DMS 273 (cell line): Measurements from ENCODE around the gene RGL1.
A peak's percentile ranks its signal among the peaks of the same experiment; 100 is the strongest.

ENCODE experiments used
- DNase-seq: peaks from one replicate; lab custom pipeline; 2025; ENCODE audit not compliant: unreplicated experiment; lab: John Stamatoyannopoulos, UW

The RGL1 gene

DNA sequence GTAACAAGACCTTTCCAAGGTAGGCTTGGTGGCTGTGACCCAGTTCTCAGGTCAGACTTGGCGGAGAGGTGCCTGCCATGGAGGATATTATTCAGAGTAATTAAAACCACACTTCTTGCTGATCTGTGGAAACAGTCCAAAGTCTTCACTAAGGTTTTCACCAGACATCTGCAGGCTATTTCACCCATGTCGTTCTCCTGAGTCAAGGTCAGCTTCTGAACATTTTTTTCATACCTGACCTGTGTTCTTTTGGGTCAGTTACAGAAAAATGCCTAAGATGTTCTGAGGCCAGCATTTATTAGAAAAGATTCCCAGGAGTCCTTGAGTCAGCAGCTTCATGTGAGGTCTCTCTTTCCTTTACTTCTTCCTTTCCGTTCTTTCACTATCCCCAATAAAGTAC is 54.9 kb downstream of the RGL1 start:
- no peak for DNase-seq

DNA sequence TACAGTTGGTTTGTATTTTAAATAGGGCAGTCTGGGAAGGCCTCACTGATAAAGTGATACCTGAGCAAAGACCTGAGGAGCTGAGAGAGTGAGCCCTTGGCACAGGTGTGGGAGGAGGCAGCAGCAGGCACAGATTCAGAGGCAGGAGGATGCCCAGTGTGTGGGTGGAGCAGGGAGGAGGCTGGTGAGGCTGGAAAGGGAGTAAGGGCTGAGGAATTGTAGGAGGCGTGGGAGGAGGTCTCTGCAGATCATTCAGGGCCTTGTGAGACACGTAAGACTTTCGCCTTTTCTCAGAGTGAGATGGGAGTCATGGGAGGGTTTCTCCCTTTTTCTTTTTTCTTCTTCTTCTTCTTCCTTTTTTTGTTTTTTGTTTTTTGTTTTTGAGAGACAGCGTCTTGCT is 58.0 kb downstream of the RGL1 start:
- DNase-seq = no peak

DNA sequence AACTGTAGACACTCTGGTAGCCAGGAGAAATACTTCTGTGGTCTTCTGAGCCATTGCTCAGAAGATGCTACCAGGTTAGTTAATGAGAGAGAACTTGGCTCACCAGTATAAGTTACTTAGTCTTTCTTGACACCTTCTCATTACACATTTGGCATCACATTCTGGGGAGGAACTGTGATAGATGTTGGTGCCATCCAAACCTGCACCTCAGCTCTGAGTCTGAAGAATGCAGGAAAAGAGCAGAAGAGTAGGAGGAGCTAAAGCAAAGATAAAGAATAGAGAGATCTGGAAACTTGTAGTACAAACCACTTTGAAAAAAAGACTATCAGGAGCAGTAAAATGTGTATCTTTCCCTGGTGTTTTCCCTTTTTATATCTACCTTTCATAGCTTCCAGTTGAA is 58.9 kb downstream of the RGL1 start:
- no peak for DNase-seq

DNA sequence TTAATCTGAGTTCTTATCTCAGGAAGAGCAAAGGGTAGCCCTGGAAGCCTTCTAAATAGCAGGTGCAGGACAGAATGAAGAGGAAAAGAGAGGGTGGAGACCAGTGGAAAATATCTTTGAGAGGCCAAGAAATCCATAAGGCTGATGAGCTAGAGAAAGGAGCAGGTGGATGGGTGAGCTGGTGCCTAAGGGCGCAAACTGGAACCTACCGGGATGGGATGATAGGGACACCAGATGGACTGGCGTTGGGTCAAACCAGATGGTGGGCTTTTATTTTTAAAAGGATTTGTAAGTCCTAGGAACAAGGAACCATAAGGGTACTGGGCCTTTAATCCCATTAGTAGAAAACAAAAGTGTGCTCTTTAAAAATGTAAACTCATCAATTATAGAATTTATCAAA is 59.7 kb downstream of the RGL1 start:
- peak; percentile 81 for DNase-seq

DNA sequence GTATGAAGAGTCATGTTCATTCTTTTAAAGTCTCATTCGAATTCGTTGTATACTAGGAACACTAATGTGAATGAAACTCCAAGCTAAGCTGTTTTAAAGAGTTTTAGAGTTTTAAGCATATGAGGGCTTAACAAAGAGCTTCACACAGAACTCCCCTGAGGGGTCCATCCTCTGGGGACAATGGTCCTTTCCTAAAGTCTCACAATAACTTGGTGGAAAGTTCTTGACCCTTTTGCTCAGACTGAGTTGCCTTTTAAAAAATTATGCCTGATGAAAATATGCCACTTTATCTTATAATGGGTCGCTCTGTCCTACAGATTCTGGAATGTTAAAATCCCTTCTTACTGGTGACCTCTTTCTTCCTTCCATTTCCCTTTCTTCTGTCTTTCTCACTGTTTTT is 64.3 kb downstream of the RGL1 start:
- DNase-seq = no peak

DNA sequence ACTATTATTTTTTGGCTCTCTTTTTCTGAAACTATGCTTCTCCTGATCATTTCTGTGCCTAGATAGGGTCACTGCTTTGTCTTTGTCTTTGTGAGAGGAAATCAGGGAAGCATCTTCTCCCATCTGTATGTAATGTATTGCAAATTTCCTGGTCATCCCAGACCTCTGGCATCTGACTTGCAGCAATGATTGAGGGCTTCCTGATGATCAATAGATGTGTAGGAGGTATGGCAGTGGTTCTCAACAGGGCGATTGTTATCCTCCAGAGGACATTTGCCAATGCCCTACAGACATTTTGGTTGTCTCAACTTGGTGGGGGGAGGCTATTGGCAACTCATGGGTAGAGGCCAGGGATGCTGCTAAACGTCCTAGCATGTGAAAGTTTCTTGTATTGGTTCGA is 64.7 kb downstream of the RGL1 start:
- no peak for DNase-seq

DNA sequence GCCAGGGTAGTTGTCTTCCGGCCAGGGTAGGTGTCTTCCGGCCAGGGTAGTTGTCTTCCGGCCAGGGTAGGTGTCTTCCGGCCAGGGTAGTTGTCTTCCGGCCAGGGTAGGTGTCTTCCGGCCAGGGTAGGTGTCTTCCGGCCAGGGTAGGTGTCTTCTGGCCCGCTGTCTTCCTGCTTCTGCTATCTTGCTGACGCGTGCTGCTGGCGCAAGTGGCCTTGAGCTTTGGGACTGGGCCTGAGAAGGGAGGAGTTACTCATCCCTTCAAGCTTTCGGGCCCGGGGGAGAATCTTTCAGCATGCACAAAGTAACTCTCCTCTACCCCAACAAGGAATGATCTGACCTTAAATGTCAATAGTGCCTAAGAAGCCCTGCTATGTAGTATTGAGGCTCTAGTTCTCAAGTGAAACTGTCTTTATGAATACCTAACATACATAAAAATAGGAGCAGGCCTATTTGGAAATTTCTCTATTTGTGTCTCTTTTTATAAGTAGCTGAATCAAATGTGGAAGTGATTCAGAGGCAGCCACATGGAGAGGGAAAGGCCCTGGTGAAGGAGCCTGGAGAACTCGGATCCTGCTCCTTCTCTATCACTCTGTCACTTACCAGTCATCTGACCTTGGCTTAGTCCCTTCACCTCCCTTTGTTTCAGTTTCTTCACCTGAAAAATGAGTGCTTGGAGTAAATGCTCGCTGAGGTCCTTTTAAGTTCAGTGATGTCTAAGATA is 65.6 kb downstream of the RGL1 start:
- no peak for DNase-seq

DNA sequence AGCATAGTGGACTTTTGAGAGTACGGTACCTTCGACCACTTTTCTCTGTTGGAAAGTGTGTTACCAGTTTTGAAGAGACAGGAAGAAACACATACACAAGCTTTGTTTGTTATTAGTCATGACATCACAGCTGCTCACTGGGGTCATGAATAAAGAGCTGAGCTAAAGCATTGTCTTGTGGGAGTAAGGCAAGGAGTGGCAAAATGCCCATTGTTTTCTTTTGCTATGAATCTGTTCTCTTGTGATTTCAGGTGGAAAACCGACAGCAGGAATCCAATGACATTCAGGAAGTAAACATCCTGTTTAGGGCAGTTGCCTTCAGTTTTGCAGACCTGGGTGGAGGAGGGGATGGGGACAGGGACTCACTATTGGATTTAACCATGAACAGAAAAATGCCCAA is 66.2 kb downstream of the RGL1 start:
- no peak for DNase-seq

DNA sequence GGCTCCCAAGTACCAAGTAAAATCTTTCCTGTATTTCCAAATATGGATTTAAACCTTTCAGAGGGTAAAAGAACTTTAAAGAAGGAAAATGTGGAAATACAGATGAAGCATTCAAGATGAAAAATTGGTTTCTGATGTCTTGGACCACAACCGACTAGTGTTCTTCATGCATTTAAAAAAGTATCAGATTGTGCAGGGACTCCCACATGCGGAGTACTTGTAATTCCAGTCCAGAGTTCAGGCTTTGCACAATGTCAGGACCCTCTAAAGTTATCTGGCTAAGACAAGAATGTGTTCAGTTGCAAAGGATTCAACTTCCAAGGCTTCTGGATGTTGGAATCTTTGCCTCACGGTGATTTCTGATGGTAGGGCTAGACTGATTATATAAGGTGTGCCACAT is 66.7 kb downstream of the RGL1 start:
- DNase-seq = no peak

DNA sequence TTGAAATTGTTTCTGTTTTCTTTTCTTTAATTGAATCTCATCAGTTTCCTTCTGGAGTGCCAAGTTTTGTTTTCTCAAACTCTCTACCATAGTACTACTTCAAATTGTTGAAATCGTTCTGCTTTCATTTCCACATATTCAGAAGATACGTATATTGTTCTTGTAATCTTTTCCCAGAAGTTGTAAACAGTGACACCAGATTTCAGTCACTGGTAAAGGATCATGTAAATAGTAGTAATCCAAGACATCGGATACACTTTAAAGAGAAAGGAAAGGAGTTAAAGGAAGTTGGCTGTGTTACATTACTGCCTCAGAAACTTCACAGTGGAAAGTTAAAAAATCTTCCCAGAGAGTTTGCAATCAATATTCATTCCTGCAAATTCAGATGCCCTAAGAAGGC is 67.5 kb downstream of the RGL1 start:
- DNase-seq = no peak

DNA sequence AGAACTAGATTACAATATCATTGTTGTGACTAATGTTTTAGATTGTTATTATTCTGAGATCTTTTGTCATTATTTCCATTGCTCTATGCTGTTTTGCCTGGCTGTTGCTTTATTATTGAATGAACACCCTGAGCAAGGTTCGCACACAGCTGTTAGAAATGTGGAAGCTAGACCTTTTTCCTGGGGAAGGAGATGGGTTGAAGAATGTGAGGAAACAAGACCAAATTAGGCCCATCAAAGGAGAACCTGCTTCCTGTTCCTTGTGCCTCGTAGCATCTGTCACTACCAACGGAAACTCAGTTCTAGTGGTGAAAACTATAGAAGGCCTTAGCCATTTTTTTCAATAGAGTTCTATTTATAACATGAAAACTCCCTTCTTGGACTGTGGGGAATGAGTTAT is 68.7 kb downstream of the RGL1 start:
- DNase-seq = peak; percentile 18

DNA sequence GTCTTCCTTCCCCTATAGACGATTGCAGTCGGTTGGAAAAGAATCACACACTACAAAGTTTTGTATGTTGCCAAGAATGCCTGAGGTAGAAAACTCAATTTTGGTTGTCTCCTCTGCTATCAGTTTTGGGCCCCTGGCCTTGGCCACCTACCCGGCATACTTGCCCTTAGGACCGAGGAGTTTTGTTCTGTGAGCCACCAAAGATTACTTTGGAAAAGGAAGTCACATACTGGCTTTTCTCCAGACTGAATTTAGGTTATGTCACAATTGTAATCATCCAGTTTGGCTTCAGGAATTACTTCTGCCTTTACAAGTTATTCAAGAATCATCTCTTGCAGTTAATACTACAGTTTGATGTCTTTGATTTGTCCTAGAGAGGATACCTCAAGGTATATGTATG is 71.4 kb downstream of the RGL1 start:
- DNase-seq = no peak

DNA sequence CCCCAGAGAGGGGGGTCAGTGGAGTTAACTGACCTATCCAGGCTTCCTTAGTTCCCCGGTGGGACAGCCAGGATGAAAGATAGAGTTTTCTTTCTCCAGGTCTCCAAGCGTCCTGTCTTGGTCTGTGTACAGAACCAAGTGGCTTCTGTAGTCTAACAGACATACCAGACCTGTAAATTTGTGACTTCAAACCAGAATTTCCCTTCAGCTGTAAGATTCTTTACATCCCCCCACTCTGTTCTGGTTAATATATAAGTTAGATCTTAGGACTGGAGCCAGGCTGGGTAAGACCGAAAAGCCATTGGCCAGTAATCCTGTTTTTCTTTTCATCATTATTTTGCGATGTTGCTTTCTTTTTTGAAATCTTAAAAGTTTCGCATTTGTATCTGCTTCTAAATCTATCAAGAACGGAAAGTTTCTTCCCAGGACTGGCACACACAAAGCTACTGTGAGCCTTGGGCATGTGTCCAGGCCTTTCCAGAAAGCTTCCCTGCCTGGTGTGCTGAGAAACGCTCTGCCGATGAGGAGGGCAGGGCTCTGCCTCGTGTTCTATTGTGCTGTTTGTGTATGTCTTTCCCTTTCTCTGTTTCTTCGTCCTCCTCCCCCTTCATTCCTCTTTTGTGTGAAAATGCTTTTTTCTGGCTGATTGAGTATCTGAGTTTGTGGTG is 72.3 kb downstream of the RGL1 start:
- no peak for DNase-seq

DNA sequence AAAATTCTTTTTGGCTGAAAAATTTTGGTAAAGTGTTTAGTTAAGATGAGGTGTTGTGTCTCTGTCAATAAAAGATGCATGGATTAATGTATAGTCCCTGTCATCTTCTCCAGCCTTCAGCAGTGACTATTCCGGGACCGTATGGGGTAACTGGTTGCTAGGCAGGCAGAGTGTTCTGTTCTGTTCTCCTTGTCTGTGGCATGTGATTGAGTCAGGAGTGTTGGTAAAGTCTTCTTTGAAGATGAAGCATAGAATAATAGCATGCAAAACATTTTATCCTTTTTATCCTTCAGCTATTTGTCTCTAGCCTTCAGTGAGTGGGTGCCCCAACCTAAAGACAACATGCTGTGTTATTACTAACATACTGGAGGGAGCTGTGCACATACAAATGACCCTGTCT is 74.6 kb downstream of the RGL1 start:
- no peak for DNase-seq

DNA sequence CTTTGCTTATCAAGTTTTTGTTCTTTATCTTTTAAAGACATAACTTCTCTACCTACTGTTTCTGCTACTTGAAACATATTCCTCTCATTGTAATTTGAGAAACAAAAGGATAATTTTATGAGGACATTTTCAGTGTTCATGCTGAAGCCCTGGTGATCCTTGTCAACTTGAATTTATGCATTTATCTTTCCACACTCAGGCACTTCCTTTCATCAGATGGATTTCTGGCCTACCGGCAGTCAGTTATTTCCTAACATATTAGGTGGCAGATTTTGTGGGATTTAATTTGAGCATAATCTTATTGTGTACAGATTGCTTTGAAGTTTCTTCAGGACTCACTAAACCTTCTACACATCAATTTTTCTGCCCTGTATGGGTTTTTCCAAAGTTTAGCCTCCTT is 75.0 kb downstream of the RGL1 start:
- no peak for DNase-seq

DNA sequence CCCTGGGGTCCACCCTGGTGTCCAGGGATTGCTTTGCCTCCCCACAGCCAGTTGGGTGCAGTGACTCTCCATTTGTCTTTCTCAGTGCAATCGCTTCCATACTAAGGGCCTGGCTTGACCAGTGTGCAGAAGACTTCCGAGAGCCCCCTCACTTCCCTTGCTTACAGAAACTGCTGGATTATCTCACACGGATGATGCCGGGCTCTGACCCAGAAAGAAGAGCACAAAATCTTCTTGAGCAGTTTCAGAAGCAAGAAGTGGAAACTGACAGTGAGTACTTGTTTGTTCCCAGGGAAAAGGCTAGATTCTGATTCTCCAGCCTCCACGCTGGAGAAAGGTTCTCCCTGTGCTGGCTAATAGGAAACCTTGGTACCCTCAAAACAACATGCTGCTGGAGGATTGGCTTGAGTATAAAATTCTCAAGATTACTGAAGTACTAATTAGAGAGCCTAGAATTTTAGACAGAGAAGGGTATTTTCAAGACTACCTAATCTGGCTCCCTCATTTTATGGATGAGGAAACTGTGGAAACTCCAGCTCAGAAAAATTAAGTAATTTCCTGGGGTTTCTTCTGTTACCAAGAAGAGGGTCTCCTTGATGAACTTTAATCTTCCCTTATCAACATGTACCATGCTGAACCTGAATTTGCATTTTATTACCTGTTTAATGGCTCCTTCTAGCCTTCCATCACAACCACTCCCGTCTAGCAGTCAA is 75.8 kb downstream of the RGL1 start:
- no peak for DNase-seq

DNA sequence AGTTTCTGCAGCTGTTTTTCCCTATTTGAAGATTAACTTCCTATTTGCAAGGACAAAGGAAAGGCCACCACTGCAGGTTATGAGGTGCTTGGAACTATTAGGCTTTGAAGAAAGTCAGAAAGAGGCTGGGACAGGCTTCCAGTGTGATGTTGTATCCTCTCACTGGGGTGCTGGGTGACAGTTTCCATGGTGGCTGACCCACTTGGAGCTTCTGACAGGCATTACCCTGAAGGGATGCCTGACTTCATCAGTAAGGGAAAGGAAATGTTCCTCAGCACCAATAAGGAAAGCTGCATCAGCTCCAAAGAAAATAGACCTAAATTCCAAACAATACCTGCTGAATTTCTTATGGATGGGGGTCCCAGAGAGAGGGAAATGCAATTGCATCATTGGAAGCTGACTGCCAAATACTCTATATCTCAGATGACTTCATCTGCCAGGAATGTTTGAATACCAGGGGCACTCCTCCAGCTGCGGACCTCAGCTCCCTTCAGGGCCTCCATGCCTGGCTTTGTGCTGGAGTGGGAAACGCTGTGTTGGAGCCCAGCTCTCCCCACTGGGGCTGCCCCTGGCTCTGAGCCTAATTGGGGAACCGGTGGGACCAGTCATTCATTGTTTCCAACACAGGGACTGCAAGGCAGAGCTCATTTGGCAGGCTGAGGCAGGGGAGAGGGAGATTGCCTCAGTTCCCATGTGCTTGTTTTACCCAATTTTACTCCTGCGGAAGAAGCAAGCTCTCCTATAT is 76.6 kb downstream of the RGL1 start:
- peak; percentile 24 for DNase-seq

DNA sequence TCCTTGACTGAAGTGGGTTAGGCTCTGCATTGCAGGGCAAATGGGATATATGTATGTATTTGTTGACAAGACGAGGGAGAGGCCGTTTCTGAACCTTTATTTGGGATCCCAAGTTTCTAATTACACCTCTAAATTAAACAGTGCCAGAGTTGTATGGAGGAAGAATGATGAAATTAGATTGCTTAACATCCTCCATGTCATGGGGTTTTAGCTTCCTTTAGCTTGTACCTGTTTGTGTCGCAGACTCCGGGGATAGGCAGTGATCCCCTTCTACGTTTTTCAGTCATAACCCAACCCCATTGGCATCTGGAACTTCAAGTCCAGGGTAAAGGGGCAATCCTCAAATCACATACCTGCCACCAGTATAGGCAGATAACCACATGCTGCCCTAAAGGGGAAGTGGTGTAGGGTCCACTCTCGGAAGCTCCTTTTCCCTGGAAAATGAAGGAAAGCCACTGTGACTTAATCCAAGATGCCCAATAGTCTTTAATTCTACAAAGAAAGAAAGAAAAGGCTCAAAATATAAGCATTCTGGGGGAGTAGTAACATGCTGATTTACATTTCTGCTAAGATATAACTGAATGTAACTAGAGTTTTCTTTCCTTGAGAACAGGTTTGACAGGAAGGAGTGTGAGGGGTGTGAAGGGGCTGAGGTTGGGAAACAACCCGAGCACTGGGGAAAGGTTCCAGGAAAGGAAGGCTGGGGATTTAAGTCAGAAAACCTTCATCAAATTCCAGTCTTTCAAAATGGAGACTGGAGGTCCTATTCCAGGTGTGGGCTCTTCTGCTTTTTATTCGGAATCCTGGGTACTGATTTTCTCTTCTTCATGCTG is 77.6 kb downstream of the RGL1 start:
- no peak for DNase-seq

DNA sequence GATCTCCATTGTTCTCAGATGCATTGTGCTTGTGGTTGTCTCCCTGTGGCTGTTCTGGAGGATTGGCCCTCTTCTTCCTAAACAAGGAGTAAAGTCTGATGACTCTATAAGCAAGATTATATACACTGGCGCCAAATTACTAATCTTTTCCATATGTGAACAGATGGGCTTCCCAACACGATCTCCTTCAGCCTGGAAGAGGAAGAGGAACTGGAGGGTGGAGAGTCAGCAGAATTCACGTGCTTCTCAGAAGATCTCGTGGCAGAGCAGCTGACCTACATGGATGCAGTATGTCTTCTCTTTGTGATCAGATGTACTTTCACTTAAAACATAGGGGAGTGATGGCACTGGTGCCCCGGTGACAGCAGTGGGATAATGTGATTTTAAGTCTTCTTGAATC is 78.7 kb downstream of the RGL1 start:
- peak; percentile 10 for DNase-seq

DNA sequence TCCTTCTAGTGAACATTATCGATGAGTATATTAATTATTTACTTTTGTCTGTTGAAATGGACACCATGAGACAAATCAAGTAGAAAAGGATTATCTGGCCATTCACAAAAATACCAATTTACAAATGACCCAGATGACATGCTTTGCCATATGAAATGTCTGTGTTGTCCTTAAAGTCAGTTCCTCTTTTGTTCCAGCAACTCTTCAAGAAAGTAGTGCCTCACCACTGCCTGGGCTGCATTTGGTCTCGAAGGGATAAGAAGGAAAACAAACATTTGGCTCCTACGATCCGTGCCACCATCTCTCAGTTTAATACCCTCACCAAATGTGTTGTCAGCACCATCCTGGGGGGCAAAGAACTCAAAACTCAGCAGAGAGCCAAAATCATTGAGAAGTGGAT is 79.6 kb downstream of the RGL1 start:
- DNase-seq = no peak
